ENCODE measurements around the gene TMEM17. TPM values are rescaled to one million over a fixed set of nuclear protein-coding genes. Genes with fewer than 3 reads are reported as not detected.
A peak's percentile ranks its signal among the peaks of the same experiment; 100 is the strongest.

The TMEM17 gene
- total RNA-seq, 1 experiment from 2014 or later: 3.2 TPM

- CTCF ChIA-PET: interaction anchor here (0.8 to 2.6 kb wide), 14 partner anchors 10 to 968 kb away, joined by 3 to 32 read pairs (median 4); partner anchors contain the start of gene EHBP1
- H3K4me2 ChIP-seq (ENCODE audit: low read length): peak overlapping the region; percentile 97
- no peaks in the 10 kb centered on the region for H4K20me1 ChIP-seq (ENCODE audit: insufficient read depth)
- no peaks in the 10 kb centered on the region for H3K79me2 ChIP-seq (ENCODE audit: insufficient read depth, low read length)
- H2AFZ ChIP-seq (ENCODE audit: low read depth, low read length, poor library complexity, severe bottlenecking): peak overlapping the region; percentile 77
- no peaks in the 10 kb centered on the region for H3K36me3 ChIP-seq (ENCODE audit: control insufficient read depth in 1 of 2, insufficient read depth in 2 of 2, low read length in 2 of 2)
- no peaks in the 10 kb centered on the region for H3K9me3 ChIP-seq (ENCODE audit: control insufficient read depth in 1 of 2, insufficient read depth in 1 of 2, low read depth in 1 of 2, low read length in 2 of 2)
- RAD21 ChIA-PET (ENCODE audit: low non-redundant PET in 1 of 2, low total read pairs in 2 of 2, uncharacterized antibody in 2 of 2, unreplicated experiment in 2 of 2): interaction anchor here (0.6 to 2.3 kb wide), 8 partner anchors 10 to 321 kb away, joined by 3 to 9 read pairs (median 4); no protein-coding TSS in a partner anchor
- H3K4me1 ChIP-seq (ENCODE audit: control insufficient read depth in 1 of 2, insufficient read depth in 2 of 2, low read length in 2 of 2): peaks cover 28 to 55% of the 10 kb centered on the region in 2 experiments
- BruUV-seq (replicated peaks): TSS peak; percentile 89
- peak overlapping the region; percentile 74 for H3K27ac ChIP-seq (ENCODE audit: low read depth, low read length)
- no peaks in the 10 kb centered on the region for H3K9me2 ChIP-seq (ENCODE audit: insufficient read depth)
- H3K4me3 ChIP-seq (replicated peaks in 1 of 2; ENCODE audit: low read depth in 1 of 2, low read length in 2 of 2): peak overlapping the region; percentile 37 to 58
- DNase-seq (ENCODE audit: low read depth, low spot score): no peak
- H3K9ac ChIP-seq (ENCODE audit: low read length): peak overlapping the region; percentile 70
- TF ChIP-seq ELF1 (IDR thresholded peaks at IDR 0.05; ENCODE audit: borderline replicate concordance, low read depth) (no peak), ZNF274 (IDR thresholded peaks at IDR 0.05; ENCODE audit: low read depth, low read length) (no peak), CEBPB (IDR thresholded peaks at IDR 0.05; ENCODE audit: low read depth) (no peak)
- POLR2A ChIA-PET: interaction anchor here (0.6 to 2.1 kb wide), 7 partner anchors 120 to 1131 kb away, joined by 3 to 22 read pairs (median 4); partner anchors contain the start of gene WDPCP
- ATAC-seq: peak; percentile 10
- intact Hi-C loops (cut with micrococcal nuclease): loop anchor here (1.0 to 10.0 kb wide), 7 partner anchors 121 to 1027 kb away; partner anchors contain the start of gene EHBP1
- H3K27me3 ChIP-seq (ENCODE audit: insufficient read depth, low read length): no peaks in the 10 kb centered on the region
Measured at GRCh38 chr2:62457556-62457955, 48.4 kb downstream of the TMEM17 start.

- ChIA-PET POLR2A (interaction anchor here (0.6 to 2.1 kb wide), 7 partner anchors 121 to 1131 kb away, joined by 3 to 22 read pairs (median 4); partner anchors contain the start of gene WDPCP), RAD21 (ENCODE audit: low non-redundant PET in 1 of 2, low total read pairs in 2 of 2, uncharacterized antibody in 2 of 2, unreplicated experiment in 2 of 2) (interaction anchor here (0.6 to 2.3 kb wide), 9 partner anchors 9 to 1131 kb away, joined by 3 to 9 read pairs (median 4); partner anchors contain the start of gene WDPCP (in 1 of the 2)), CTCF (interaction anchor here (0.6 to 2.6 kb wide), 20 partner anchors 8 to 968 kb away, joined by 3 to 32 read pairs (median 4); partner anchors contain the start of gene EHBP1)
- Histone ChIP-seq H3K9me3 (ENCODE audit: control insufficient read depth in 1 of 2, insufficient read depth in 1 of 2, low read depth in 1 of 2, low read length in 2 of 2) (no peaks in the 10 kb centered on the region), H3K9me2 (ENCODE audit: insufficient read depth) (no peaks in the 10 kb centered on the region), H3K4me1 (ENCODE audit: control insufficient read depth in 1 of 2, insufficient read depth in 2 of 2, low read length in 2 of 2) (peaks cover 22 to 49% of the 10 kb centered on the region in 2 experiments), H3K4me2 (ENCODE audit: low read length) (peak overlapping the region; percentile 97), H3K9ac (ENCODE audit: low read length) (peak overlapping the region; percentile 70), H3K36me3 (ENCODE audit: control insufficient read depth in 1 of 2, insufficient read depth in 2 of 2, low read length in 2 of 2) (no peaks in the 10 kb centered on the region), H3K27me3 (ENCODE audit: insufficient read depth, low read length) (no peaks in the 10 kb centered on the region), H4K20me1 (ENCODE audit: insufficient read depth) (no peaks in the 10 kb centered on the region), H3K27ac (ENCODE audit: low read depth, low read length) (peak overlapping the region; percentile 74), H2AFZ (ENCODE audit: low read depth, low read length, poor library complexity, severe bottlenecking) (peak overlapping the region; percentile 77), H3K4me3 (replicated peaks in 1 of 2; ENCODE audit: low read depth in 1 of 2, low read length in 2 of 2) (peak overlapping the region; percentile 37 to 58), H3K79me2 (ENCODE audit: insufficient read depth, low read length) (no peaks in the 10 kb centered on the region)
- peak; percentile 94 for ATAC-seq
- no TSS peak for BruUV-seq (replicated peaks)
- DNase-seq (ENCODE audit: low read depth, low spot score): no peak
- TF ChIP-seq YY1 (IDR thresholded peaks at IDR 0.05; ENCODE audit: extremely low read depth, insufficient replicate concordance, low read depth, low read length) (peak; percentile 47), JUND (IDR thresholded peaks at IDR 0.05) (no peak), POLR2AphosphoS5 (IDR thresholded peaks at IDR 0.05; ENCODE audit: low read depth, low read length) (peak; percentile 48), TCF7L2 (IDR thresholded peaks at IDR 0.05; ENCODE audit: borderline replicate concordance, extremely low read depth, insufficient read depth, insufficient read length) (no peak), CTCF (IDR thresholded peaks at IDR 0.05 in 2 of 3, conservative IDR thresholded peaks at IDR 0.05 in 1 of 3; ENCODE audit: borderline replicate concordance in 1 of 3, insufficient read depth in 1 of 3, low read depth in 2 of 3, low read length in 2 of 3) (peak in 2 of 3 experiments; percentile 79 to 88; a peak in 4 of 6 replicates), EZH2phosphoT487 (IDR thresholded peaks at IDR 0.05; ENCODE audit: borderline replicate concordance) (no peak), ATF3 (IDR thresholded peaks at IDR 0.05) (no peak), ZFX (IDR thresholded peaks at IDR 0.05) (peak; percentile 49; the same call in 1 of the 2 replicates)
- intact Hi-C loops (cut with micrococcal nuclease): loop anchor here (1.0 to 10.0 kb wide), 7 partner anchors 122 to 1028 kb away; partner anchors contain the start of gene EHBP1
Measured at GRCh38 chr2:62456721-62457539, 49.1 kb downstream of the TMEM17 start.
